HUES6 (cell line): ENCODE results near the gene TTLL10.
A peak's percentile ranks its signal among the peaks of the same experiment; 100 is the strongest.
"Not testable (repeated sequence)": the region's sequence is repeated elsewhere in the genome, so short reads cannot be mapped to it uniquely, and the experiment has no call there.

ENCODE experiments used
- H3K27ac ChIP-seq: 2 replicates; pipeline ENCODE4 v1.7.0; 2013; ENCODE audit warnings: low read depth, mild to moderate bottlenecking, low read length, inconsistent platforms
- H3K27me3 ChIP-seq: 2 replicates; pipeline ENCODE4 v1.6.1; 2013; ENCODE audit warnings: low read length; ENCODE audit not compliant: control insufficient read depth, insufficient read depth
- H3K36me3 ChIP-seq: 2 replicates; pipeline ENCODE4 v1.6.1; 2013; ENCODE audit warnings: low read length; ENCODE audit not compliant: control insufficient read depth, insufficient read depth
- H3K4me1 ChIP-seq: 2 replicates; pipeline ENCODE4 v1.6.1; 2013; ENCODE audit warnings: low read length; ENCODE audit not compliant: control insufficient read depth, insufficient read depth
- H3K4me3 ChIP-seq: 2 replicates; pipeline ENCODE4 v1.5.1; 2013; ENCODE audit warnings: low read depth, low read length
- H3K9ac ChIP-seq: one replicate; pipeline ENCODE4 v1.6.1; 2013; ENCODE audit warnings: mild to moderate bottlenecking, low read length
- H3K9me3 ChIP-seq: 2 replicates; pipeline ENCODE4 v1.6.1; 2013; ENCODE audit warnings: low read depth, low read length; ENCODE audit not compliant: control insufficient read depth, insufficient read depth

The TTLL10 gene

GRCh38 chr1:1142352-1142751 is 31.3 kb upstream of the TTLL10 start:
- H3K36me3 ChIP-seq, H3K9me3 ChIP-seq, H3K27me3 ChIP-seq, H3K9ac ChIP-seq, H3K27ac ChIP-seq, H3K4me3 ChIP-seq: not testable (repeated sequence)
- H3K4me1 ChIP-seq, result peaks cover 19% of the 10 kb centered on the region; the same call in 1 of the 2 replicates

DNA sequence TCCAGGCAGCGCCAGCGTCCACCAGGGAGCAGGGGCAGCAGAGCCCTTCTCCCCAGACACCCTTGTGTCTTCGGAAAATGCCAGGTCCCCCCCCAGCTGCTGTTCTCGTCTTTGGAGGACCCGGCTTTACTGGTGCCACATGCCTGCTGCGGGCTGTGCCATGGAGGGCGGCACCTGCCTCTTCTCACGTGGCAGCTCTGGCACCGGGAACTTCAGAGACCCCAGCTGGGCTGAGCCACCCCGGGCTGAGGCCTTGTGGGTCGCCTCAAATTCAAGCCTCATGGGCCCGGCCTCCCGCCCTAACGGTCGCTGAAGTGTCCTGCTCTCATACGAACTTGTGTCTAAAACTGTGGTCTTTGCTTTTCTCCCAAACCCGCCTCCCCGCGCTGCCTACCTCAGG is 30.8 kb upstream of the TTLL10 start:
- no peak overlapping the region for H3K4me3 ChIP-seq
- H3K36me3 ChIP-seq, result no peaks in the 10 kb centered on the region
- H3K9me3 ChIP-seq, result no peaks in the 10 kb centered on the region
- peaks cover 1% of the 10 kb centered on the region; the same call in 1 of the 2 replicates for H3K27me3 ChIP-seq
- H3K27ac ChIP-seq, result no peak overlapping the region
- peaks cover 17% of the 10 kb centered on the region; the same call in 1 of the 2 replicates for H3K4me1 ChIP-seq
- no peak overlapping the region for H3K9ac ChIP-seq

DNA sequence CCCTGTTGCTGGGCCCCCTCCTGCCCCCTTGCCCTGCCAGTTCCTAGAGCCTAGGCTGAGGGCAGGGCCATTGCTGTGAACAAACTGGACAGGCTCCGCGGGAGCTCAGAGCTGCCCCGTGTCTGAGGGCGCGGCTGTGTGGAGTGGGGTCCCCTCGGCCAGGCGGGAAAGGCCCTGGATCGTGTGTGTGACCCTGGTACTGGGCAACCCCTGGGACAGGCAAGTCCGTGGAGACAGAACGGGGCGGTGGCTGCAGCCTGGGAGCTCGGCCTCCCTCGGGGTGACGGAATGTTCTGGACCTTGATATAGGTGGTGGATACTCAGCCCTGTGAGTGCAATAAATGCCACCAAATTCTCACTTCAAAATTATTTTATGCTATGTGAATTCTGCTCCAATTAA is 30.0 kb upstream of the TTLL10 start:
- H3K36me3 ChIP-seq, result no peaks in the 10 kb centered on the region
- H3K9me3 ChIP-seq, result no peaks in the 10 kb centered on the region
- peaks cover 17% of the 10 kb centered on the region; the same call in 1 of the 2 replicates for H3K4me1 ChIP-seq
- no peak overlapping the region for H3K4me3 ChIP-seq
- no peak overlapping the region for H3K9ac ChIP-seq
- H3K27me3 ChIP-seq, result no peaks in the 10 kb centered on the region
- no peak overlapping the region for H3K27ac ChIP-seq

DNA sequence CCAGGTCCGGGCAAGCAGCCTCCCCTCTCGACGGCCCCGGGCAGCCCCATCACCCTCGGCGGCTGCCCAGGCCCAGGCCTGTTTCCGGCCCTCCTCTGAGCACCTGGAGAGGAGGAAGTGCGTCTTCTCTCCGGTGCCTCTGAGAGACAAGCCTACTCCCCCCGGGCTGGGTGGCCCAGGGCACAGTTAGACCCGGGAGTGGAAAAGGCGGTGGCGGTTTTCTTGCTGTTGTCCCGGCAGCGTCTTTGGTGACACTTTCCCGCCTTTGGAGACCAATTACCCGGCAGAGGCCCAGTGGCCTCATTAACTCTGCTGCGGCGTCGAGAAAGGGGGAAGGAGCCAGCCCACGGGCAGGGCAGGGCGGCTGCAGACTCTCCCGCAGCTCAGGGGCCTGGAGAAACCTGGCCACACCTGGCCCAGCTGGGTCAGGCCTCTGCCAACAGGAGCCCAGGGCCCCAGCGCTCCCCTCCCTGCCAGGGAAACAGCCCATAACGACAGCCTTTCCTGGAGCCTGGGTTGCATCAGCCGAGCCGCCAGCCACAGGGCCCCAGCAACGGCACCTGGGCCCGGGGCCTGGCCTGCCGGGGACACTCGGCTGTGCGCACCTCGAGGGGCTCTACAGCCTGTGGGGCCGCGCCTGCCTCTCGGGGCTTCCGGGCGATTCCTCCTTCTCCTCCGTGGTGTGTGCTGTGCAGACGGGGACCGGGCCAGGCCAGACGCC is 29.4 kb upstream of the TTLL10 start:
- H3K9me3 ChIP-seq, result no peaks in the 10 kb centered on the region
- H3K36me3 ChIP-seq, result no peaks in the 10 kb centered on the region
- H3K27me3 ChIP-seq, result no peaks in the 10 kb centered on the region
- no peak overlapping the region for H3K4me3 ChIP-seq
- H3K4me1 ChIP-seq, result peaks cover 17% of the 10 kb centered on the region; the same call in 1 of the 2 replicates
- H3K27ac ChIP-seq, result peak overlapping the region; percentile 80
- peak overlapping the region; percentile 35 for H3K9ac ChIP-seq

DNA sequence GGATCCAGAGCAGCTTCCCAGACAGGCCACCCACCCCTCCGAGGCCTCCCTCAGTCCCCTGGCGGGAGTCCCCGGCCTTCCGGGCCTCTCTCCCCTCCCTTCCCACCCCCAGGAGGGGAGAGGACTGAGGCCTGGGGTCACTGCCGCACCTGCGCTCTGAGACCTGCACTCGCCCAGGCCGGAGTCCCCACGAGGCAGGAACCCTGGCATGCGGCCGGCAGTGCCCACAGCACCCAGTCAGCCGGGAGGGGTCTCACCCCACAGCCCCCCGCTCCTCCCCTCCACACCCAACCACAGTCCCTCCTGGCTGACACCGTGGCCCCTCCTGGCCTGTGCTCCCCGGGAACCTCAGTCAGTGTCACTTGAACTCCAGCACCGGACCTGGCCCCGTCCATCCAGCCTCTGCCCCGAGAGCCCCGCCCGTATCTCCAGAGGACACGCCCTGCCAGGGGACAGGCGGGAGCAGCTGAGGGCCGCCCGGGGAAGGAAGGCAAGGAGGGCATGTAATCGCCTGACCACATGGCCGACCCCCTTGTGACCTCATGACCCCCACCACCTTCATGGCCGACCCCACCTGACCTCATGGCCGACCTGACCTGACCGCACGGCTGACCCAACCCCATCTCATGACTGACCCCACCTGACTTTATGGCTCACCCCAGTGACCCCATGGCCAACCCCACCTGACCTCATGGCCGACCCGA is 28.7 kb upstream of the TTLL10 start:
- Histone ChIP-seq H3K27me3 (no peaks in the 10 kb centered on the region), H3K4me1 (peaks cover 17% of the 10 kb centered on the region; the same call in 1 of the 2 replicates), H3K27ac (peak overlapping the region; percentile 80), H3K9me3 (no peaks in the 10 kb centered on the region), H3K4me3 (no peak overlapping the region), H3K36me3 (no peaks in the 10 kb centered on the region), H3K9ac (no peak overlapping the region)

GRCh38 chr1:1145547-1145914 is 28.1 kb upstream of the TTLL10 start:
- Histone ChIP-seq H3K9me3 (no peaks in the 10 kb centered on the region), H3K9ac (no peak overlapping the region), H3K4me3 (no peak overlapping the region), H3K36me3 (no peaks in the 10 kb centered on the region), H3K27ac (no peak overlapping the region), H3K4me1 (peaks cover 17% of the 10 kb centered on the region; the same call in 1 of the 2 replicates), H3K27me3 (no peaks in the 10 kb centered on the region)

DNA sequence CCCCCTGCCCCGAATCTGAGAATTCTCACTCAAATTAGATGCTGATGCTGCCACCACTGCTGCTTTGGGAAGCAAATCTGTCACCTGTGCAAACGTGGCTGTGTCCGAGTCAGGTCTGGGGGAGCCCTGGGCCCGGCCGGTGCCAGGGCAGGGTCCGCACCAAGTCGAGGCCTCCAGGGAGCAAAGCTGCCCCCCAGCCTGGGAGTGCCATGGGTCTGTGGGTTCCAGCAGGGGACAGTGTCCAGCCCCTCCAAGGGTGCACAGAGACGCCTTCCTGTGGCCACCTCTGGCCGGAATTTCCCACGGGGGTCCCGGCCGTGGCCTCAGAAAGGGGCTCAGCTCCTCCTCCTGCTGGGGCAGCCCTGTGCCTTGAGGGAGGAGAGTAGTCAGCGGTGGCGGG is 27.7 kb upstream of the TTLL10 start:
- Histone ChIP-seq H3K36me3 (no peaks in the 10 kb centered on the region), H3K4me3 (no peak overlapping the region), H3K9ac (no peak overlapping the region), H3K27ac (no peak overlapping the region), H3K27me3 (no peaks in the 10 kb centered on the region), H3K9me3 (no peaks in the 10 kb centered on the region), H3K4me1 (peaks cover 17% of the 10 kb centered on the region; the same call in 1 of the 2 replicates)

DNA sequence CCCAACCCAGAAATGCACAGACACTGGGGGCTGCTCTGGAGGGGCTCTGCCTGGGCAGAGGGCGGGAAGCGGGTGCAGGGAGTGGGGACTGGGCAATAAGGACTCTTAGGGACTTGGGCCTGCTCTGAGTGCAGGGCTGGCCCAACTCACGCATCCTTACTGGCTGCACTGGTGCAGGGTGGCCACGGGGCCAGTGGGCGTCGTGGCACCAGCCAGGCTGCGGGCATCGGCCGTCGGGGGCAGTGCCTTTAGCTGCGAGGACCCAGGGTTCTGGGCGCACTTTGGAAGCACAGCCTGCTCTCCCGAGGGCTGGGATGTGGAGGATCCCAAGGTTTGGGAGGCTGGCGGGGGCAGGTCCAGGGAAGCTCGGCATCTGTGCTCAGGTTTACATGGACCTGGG is 27.1 kb upstream of the TTLL10 start:
- Histone ChIP-seq H3K27ac (no peak overlapping the region), H3K4me3 (no peak overlapping the region), H3K4me1 (peaks cover 17% of the 10 kb centered on the region; the same call in 1 of the 2 replicates), H3K36me3 (no peaks in the 10 kb centered on the region), H3K9me3 (no peaks in the 10 kb centered on the region), H3K9ac (no peak overlapping the region), H3K27me3 (no peaks in the 10 kb centered on the region)

DNA sequence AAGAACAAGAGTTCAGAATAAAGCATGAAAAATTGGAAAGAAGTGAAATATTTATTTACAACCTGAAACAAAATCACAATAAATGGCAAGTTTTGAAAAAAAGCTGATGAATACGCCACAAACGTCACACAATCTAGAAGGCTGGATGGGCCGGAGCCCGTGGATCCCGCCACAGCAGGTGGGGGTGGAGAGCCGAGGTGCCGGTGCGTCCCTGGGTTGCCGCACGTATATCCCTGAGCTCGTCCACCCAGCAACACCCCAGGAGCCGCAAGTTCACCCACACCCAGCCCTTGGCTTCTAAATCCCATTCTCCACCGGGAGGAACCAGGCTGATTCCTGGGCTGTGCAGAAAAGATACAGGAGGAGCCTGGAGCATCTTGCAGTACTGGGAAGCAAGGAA is 25.6 kb upstream of the TTLL10 start:
- H3K36me3 ChIP-seq, result no peaks in the 10 kb centered on the region
- no peak overlapping the region for H3K27ac ChIP-seq
- H3K4me3 ChIP-seq, result no peak overlapping the region
- H3K4me1 ChIP-seq, result peaks cover 8% of the 10 kb centered on the region; the same call in 1 of the 2 replicates
- H3K9ac ChIP-seq, result no peak overlapping the region
- no peaks in the 10 kb centered on the region for H3K27me3 ChIP-seq
- H3K9me3 ChIP-seq, result peaks cover 8% of the 10 kb centered on the region

- H3K36me3 ChIP-seq, result no peaks in the 10 kb centered on the region
- no peak overlapping the region for H3K9ac ChIP-seq
- peaks cover 12% of the 10 kb centered on the region for H3K9me3 ChIP-seq
- no peak overlapping the region for H3K27ac ChIP-seq
- peaks cover 8% of the 10 kb centered on the region; the same call in 1 of the 2 replicates for H3K4me1 ChIP-seq
- no peak overlapping the region for H3K4me3 ChIP-seq
- H3K27me3 ChIP-seq, result no peaks in the 10 kb centered on the region
Measured at GRCh38 chr1:1148569-1148968, 25.1 kb upstream of the TTLL10 start.

DNA sequence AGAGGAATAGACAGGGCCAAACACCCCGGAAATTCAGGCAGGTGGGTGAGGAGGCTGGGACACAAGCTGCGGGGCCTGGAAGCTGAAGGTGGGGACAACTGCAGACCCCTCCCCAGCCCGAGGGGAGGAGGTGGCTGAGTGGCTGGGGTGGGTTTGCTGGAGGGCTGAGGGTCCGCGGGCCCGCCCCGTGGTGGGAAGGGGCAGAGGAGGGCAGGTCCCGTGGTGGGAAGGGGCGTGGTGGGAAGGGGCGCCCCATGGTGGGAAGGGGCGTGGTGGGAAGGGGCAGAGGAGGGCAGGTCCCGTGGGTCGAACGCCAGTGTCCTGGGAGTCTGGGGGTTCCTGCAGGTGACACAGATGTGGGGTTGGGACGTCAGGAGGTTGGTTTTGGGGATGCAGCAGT is 24.3 kb upstream of the TTLL10 start:
- Histone ChIP-seq H3K27ac (no peak overlapping the region), H3K4me1 (peaks cover 4% of the 10 kb centered on the region; the same call in 1 of the 2 replicates), H3K9me3 (peaks cover 12% of the 10 kb centered on the region), H3K27me3 (no peaks in the 10 kb centered on the region), H3K4me3 (no peak overlapping the region), H3K36me3 (no peaks in the 10 kb centered on the region), H3K9ac (no peak overlapping the region)
